H9 (cell line): ENCODE measurements around the gene SPATS2. TPM values are rescaled to one million over a fixed set of nuclear protein-coding genes. Genes with fewer than 3 reads are reported as not detected.

Source experiments
- DNase-seq: peaks from one replicate; pipeline ENCODE4 v3.0.0-alpha.2; 2017
- H2AFZ ChIP-seq: one replicate; pipeline ENCODE4 v1.6.1; 2013; ENCODE audit warnings: mild to moderate bottlenecking, low read length, control low read depth, moderate library complexity
- H2AK5ac ChIP-seq: 2 replicates; pipeline ENCODE4 v1.6.1; 2013; ENCODE audit warnings: low read length, control low read depth, mixed read lengths; ENCODE audit not compliant: insufficient read length
- H2BK120ac ChIP-seq: one replicate; pipeline ENCODE4 v1.6.1; 2013; ENCODE audit warnings: low read depth, mild to moderate bottlenecking, low read length, control low read depth, inconsistent platforms; ENCODE audit not compliant: poor library complexity, severe bottlenecking
- H2BK12ac ChIP-seq: 2 replicates; pipeline ENCODE4 v1.6.1; 2013; ENCODE audit warnings: low read length, control low read depth, mixed read lengths, low read depth; ENCODE audit not compliant: insufficient read length
- H2BK15ac ChIP-seq: 2 replicates; pipeline ENCODE4 v1.6.1; 2013; ENCODE audit warnings: low read depth, low read length, control low read depth
- H2BK20ac ChIP-seq: one replicate; pipeline ENCODE4 v1.6.1; 2013; ENCODE audit warnings: low read depth, mild to moderate bottlenecking, low read length, control low read depth, inconsistent platforms; ENCODE audit not compliant: poor library complexity, severe bottlenecking
- H2BK5ac ChIP-seq: 2 replicates; pipeline ENCODE4 v1.6.1; 2013; ENCODE audit warnings: low read length, control low read depth, mixed read lengths; ENCODE audit not compliant: insufficient read length
- H3K14ac ChIP-seq: 2 replicates; pipeline ENCODE4 v1.6.1; 2013; ENCODE audit warnings: low read length, control low read depth; ENCODE audit not compliant: insufficient read depth
- H3K18ac ChIP-seq: 2 replicates; pipeline ENCODE4 v1.6.1; 2013; ENCODE audit warnings: low read depth, mild to moderate bottlenecking, mixed read lengths, low read length, control low read depth; ENCODE audit not compliant: insufficient read length
- H3K23ac ChIP-seq: 2 replicates; pipeline ENCODE4 v1.6.1; 2013; ENCODE audit warnings: low read length, control low read depth, mixed read lengths, low read depth; ENCODE audit not compliant: insufficient read length
- H3K23me2 ChIP-seq: 2 replicates; pipeline ENCODE4 v1.6.1; 2013; ENCODE audit warnings: low read depth, mild to moderate bottlenecking, mixed read lengths, low read length, control low read depth; ENCODE audit not compliant: insufficient read length, poor library complexity, severe bottlenecking
- H3K27ac ChIP-seq: 2 replicates; pipeline ENCODE4 v1.5.1; 2013; ENCODE audit warnings: low read length, control low read depth, mixed read lengths, low read depth; ENCODE audit not compliant: insufficient read length
- H3K27me3 ChIP-seq: 2 replicates; pipeline ENCODE4 v1.6.1; 2013; ENCODE audit warnings: low read length, control low read depth, inconsistent platforms; ENCODE audit not compliant: insufficient read depth
- H3K4ac ChIP-seq: 2 replicates; pipeline ENCODE4 v1.6.1; 2013; ENCODE audit warnings: low read depth, mild to moderate bottlenecking, control low read depth, inconsistent platforms, low read length, moderate library complexity
- H3K4me1 ChIP-seq: 2 replicates; pipeline ENCODE4 v1.6.1; 2013; ENCODE audit warnings: low read length, control low read depth, inconsistent platforms; ENCODE audit not compliant: insufficient read depth
- H3K4me2 ChIP-seq: 2 replicates; pipeline ENCODE4 v1.6.1; 2013; ENCODE audit warnings: low read length, control low read depth, mixed read lengths; ENCODE audit not compliant: insufficient read length, insufficient read depth
- H3K56ac ChIP-seq: 2 replicates; pipeline ENCODE4 v1.6.1; 2013; ENCODE audit warnings: low read depth, mild to moderate bottlenecking, mixed read lengths, low read length, control low read depth; ENCODE audit not compliant: insufficient read length
- H3K79me1 ChIP-seq: 2 replicates; pipeline ENCODE4 v1.6.1; 2013; ENCODE audit warnings: low read depth, mild to moderate bottlenecking, moderate library complexity, low read length, control low read depth, inconsistent platforms; ENCODE audit not compliant: insufficient read depth, poor library complexity, severe bottlenecking
- H3K79me2 ChIP-seq: 2 replicates; pipeline ENCODE4 v1.6.1; 2013; ENCODE audit warnings: low read length, control low read depth, inconsistent platforms; ENCODE audit not compliant: insufficient read depth
- H3K9ac ChIP-seq: 2 replicates; pipeline ENCODE4 v1.6.1; 2013; ENCODE audit warnings: low read length, control low read depth, mixed read lengths; ENCODE audit not compliant: insufficient read length; ENCODE audit errors: extremely low read depth
- H3K9me3 ChIP-seq: one replicate; pipeline ENCODE4 v1.6.1; 2013; ENCODE audit warnings: low read depth, low read length, inconsistent platforms; ENCODE audit not compliant: control insufficient read depth
- H3T11ph ChIP-seq: one replicate; pipeline ENCODE4 v1.6.1; 2013; ENCODE audit warnings: mild to moderate bottlenecking, low read length, control low read depth, inconsistent platforms
- H4K20me1 ChIP-seq: one replicate; pipeline ENCODE4 v1.6.1; 2013; ENCODE audit not compliant: control insufficient read depth, insufficient read length, insufficient read depth
- H4K5ac ChIP-seq: 2 replicates; pipeline ENCODE4 v1.6.1; 2013; ENCODE audit warnings: low read depth, mild to moderate bottlenecking, mixed read lengths, low read length, control low read depth; ENCODE audit not compliant: insufficient read length
- H4K8ac ChIP-seq: replicated peaks from 2 replicates; pipeline ENCODE4 v1.6.1; 2013; ENCODE audit warnings: low read length, control low read depth, mixed read lengths, low read depth; ENCODE audit not compliant: insufficient read length
- H4K91ac ChIP-seq: 2 replicates; pipeline ENCODE4 v1.6.1; 2013; ENCODE audit warnings: low read depth, mild to moderate bottlenecking, moderate library complexity, mixed read lengths, low read length, control low read depth; ENCODE audit not compliant: insufficient read length
- H3K27ac Mint-ChIP-seq, 3 experiments: 2 replicates in 2 of 3; 3 replicates in 1 of 3; pipeline ENCODE4 v1.8.0; 2020 to 2021; ENCODE audit warnings: mixed read lengths in 3 of 3, mild to moderate bottlenecking in 1 of 3, moderate library complexity in 1 of 3
- H3K27me3 Mint-ChIP-seq: 2 replicates; pipeline ENCODE4 v1.8.0; 2021; ENCODE audit warnings: low read depth, mild to moderate bottlenecking, moderate library complexity, mixed read lengths
- H3K36me3 Mint-ChIP-seq, 3 experiments: 2 replicates in 2 of 3; 3 replicates in 1 of 3; pipeline ENCODE4 v1.8.0; 2020 to 2021; ENCODE audit warnings: low read depth in 3 of 3, mixed read lengths in 3 of 3; ENCODE audit not compliant: insufficient read depth in 1 of 3
- H3K4me1 Mint-ChIP-seq, 2 experiments: 2 replicates each; pipeline ENCODE4 v1.8.0; 2020; ENCODE audit warnings: mixed read lengths in 2 of 2
- H3K4me3 Mint-ChIP-seq, 2 experiments: 2 replicates in 1 of 2; 3 replicates in 1 of 2; pipeline ENCODE4 v1.8.0; 2020 to 2021; ENCODE audit warnings: mild to moderate bottlenecking in 2 of 2, mixed read lengths in 2 of 2, moderate library complexity in 1 of 2
- H3K9me3 Mint-ChIP-seq, 2 experiments: 2 replicates in 1 of 2; 3 replicates in 1 of 2; pipeline ENCODE4 v1.8.0; 2020; ENCODE audit warnings: mild to moderate bottlenecking in 2 of 2, mixed read lengths in 2 of 2, moderate library complexity in 1 of 2
- CTCF ChIP-seq: fragments of 200-600 bp; sonication (generic); conservative IDR thresholded peaks from 3 replicates; pipeline ENCODE4 v1.8.0; 2021; ENCODE audit warnings: antibody characterized with exemption, mild to moderate bottlenecking
- WGBS: extraction: QIAGEN DNeasy Blood & Tissue Kit; methylation state at CpG from one replicate; pipeline ENCODE4 v1.1.7; 2013; ENCODE audit warnings: missing lambda C conversion rate, low lambda C conversion rate, mixed read lengths; ENCODE audit not compliant: insufficient read length; ENCODE audit errors: extremely low coverage; 5-methylcytosine and 5-hydroxymethylcytosine counted together
- total RNA-seq: library from RNA; stranded (reverse); gene quantifications from 2 replicates; pipeline ENCODE4 v1.2.1, GENCODE V29; 2021

The SPATS2 gene
- total RNA-seq, 1 experiment from 2014 or later = 17.1 TPM

GRCh38 chr12:49489154-49489553 lies 121.9 kb downstream of the SPATS2 start:
- Histone ChIP-seq H3T11ph (no peak overlapping the region), H3K14ac (no peak overlapping the region), H2AK5ac (no peak overlapping the region), H3K56ac (no peak overlapping the region), H3K23me2 (no peaks in the 10 kb centered on the region), H2BK120ac (no peak overlapping the region), H2BK20ac (no peak overlapping the region), H3K4me1 (peaks cover 2% of the 10 kb centered on the region; the same call in 1 of the 2 replicates), H3K4ac (no peak overlapping the region), H2AFZ (no peak overlapping the region), H3K79me2 (no peaks in the 10 kb centered on the region), H2BK15ac (no peak overlapping the region), H3K79me1 (no peaks in the 10 kb centered on the region), H4K91ac (no peak overlapping the region), H3K27me3 (no peaks in the 10 kb centered on the region), H2BK5ac (no peak overlapping the region), H3K23ac (no peak overlapping the region), H3K27ac (no peak overlapping the region), H4K5ac (no peak overlapping the region), H3K9ac (no peak overlapping the region), H4K20me1 (no peaks in the 10 kb centered on the region), H3K9me3 (no peaks in the 10 kb centered on the region), H2BK12ac (no peak overlapping the region), H3K18ac (no peak overlapping the region), H4K8ac (no peak overlapping the region), H3K4me2 (no peak overlapping the region)
- Mint-ChIP-seq H3K4me1 (peaks cover 17 to 19% of the 10 kb centered on the region in 2 experiments), H3K36me3 (peaks cover 2 to 15% (median 12%) of the 10 kb centered on the region in 3 experiments; a peak in 6 of 7 replicates), H3K4me3 (no peak overlapping the region), H3K27me3 (no peaks in the 10 kb centered on the region), H3K9me3 (no peaks in the 10 kb centered on the region), H3K27ac (no peak overlapping the region; a peak in 1 of 7 replicates)
- TF ChIP-seq CTCF = no peak
- no CpG with 5 or more reads among the region's 3 CpGs for WGBS
- no peak for DNase-seq
